HTERT RPE-1 (cell line): ENCODE measurements around the gene MICAL3.

Experiments used
- in situ Hi-C: fragments of 300-500 bp; cut with MboI; formaldehyde crosslinking; loops from 4 replicates; pipeline ENCODE4 v1.14.3; 2020; ENCODE audit warnings: low sequenced_read_pairs

The MICAL3 gene

GRCh38 chr22:17847360-17848078 lies 176.8 kb downstream of the MICAL3 start:
- in situ Hi-C loops, result no loop called here

- in situ Hi-C loops, result no loop called here
Measured at GRCh38 chr22:17846326-17846992, 177.9 kb downstream of the MICAL3 start.

GRCh38 chr22:17845790-17846189 lies 178.6 kb downstream of the MICAL3 start:
- in situ Hi-C loops, result no loop called here

GRCh38 chr22:17845327-17845726 lies 179.0 kb downstream of the MICAL3 start:
- in situ Hi-C loops, result no loop called here

- in situ Hi-C loops, result no loop called here
Measured at GRCh38 chr22:17844150-17844549, 180.2 kb downstream of the MICAL3 start.

- in situ Hi-C loops, result no loop called here
Measured at GRCh38 chr22:17842386-17842785, 182.0 kb downstream of the MICAL3 start.

GRCh38 chr22:17841836-17842235 lies 182.5 kb downstream of the MICAL3 start:
- in situ Hi-C loops, result no loop called here

GRCh38 chr22:17838180-17838865 lies 186.0 kb downstream of the MICAL3 start:
- in situ Hi-C loops, result no loop called here

GRCh38 chr22:17836992-17837742 lies 187.2 kb downstream of the MICAL3 start:
- in situ Hi-C loops, result no loop called here

GRCh38 chr22:17835256-17835655 lies 189.1 kb downstream of the MICAL3 start:
- in situ Hi-C loops, result no loop called here

- in situ Hi-C loops, result no loop called here
Measured at GRCh38 chr22:17833489-17833888, 190.9 kb downstream of the MICAL3 start.

GRCh38 chr22:17832665-17833064 lies 191.7 kb downstream of the MICAL3 start:
- in situ Hi-C loops, result no loop called here

GRCh38 chr22:17831501-17832251 lies 192.7 kb downstream of the MICAL3 start:
- in situ Hi-C loops, result no loop called here

GRCh38 chr22:17830043-17830961 lies 194.1 kb downstream of the MICAL3 start:
- in situ Hi-C loops, result no loop called here

- in situ Hi-C loops, result no loop called here
Measured at GRCh38 chr22:17829695-17830042, 194.7 kb downstream of the MICAL3 start.

- in situ Hi-C loops, result no loop called here
Measured at GRCh38 chr22:17828502-17829080, 195.8 kb downstream of the MICAL3 start.

GRCh38 chr22:17827466-17827865 lies 196.9 kb downstream of the MICAL3 start:
- in situ Hi-C loops, result no loop called here

- in situ Hi-C loops, result no loop called here
Measured at GRCh38 chr22:17825876-17826550, 198.3 kb downstream of the MICAL3 start.

GRCh38 chr22:17824457-17824856 lies 199.9 kb downstream of the MICAL3 start:
- in situ Hi-C loops, result no loop called here
